ENCODE measurements around the gene F11R.

DNA sequence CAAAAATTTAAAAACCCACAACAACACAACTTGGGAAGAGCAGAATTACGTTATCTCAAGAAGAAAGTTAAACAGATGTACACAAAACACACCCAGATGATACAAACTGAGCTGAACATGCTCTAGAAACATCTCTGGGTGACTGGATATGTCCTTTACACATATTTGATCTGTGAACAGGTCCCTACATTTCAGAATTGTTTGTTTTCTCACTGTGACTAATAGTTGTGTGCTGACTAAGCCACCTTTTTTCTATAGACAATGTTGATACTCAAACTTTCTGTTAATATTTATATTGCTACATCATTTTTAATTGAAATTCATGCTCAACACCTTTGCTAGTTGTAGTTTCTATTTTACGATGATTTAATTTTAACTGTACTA lies 1.0 kb upstream of the F11R start:
- TF ChIP-seq EZH2 (IDR thresholded peaks at IDR 0.05; ENCODE audit: insufficient read depth, poor library complexity, severe bottlenecking): no peak
- TF ChIP-seq EZH2phosphoT487 (IDR thresholded peaks at IDR 0.05; ENCODE audit: insufficient read depth, low read depth): no peak
